NCI-H2171 treated with DMSO at 0.1 percent for 48 hours (cell line): ENCODE measurements around the gene LY86.

Experiments used
- DNase-seq: peaks from one replicate; lab custom pipeline; 2025; lab: John Stamatoyannopoulos, UW

Gene LY86

GRCh38 chr6:6588064-6588923, at the start of gene LY86:
Gene LY86, plus strand, starts transcription at chr6:6588720. Its CDS starts 15 bp downstream, at chr6:6588735.
- no peak for DNase-seq

GRCh38 chr6:6539036-6539435, 49.5 kb upstream of the LY86 start:
- DNase-seq = no peak

- DNase-seq = no peak
These were observed 46.2 kb upstream of the LY86 start for GRCh38 chr6:6542357-6542756.

- no peak for DNase-seq
These were observed 45.2 kb upstream of the LY86 start for GRCh38 chr6:6543181-6543879.

GRCh38 chr6:6545616-6546317, 42.8 kb upstream of the LY86 start:
- no peak for DNase-seq

GRCh38 chr6:6546318-6547109, 42.0 kb upstream of the LY86 start:
- no peak for DNase-seq

GRCh38 chr6:6547110-6547879, 41.2 kb upstream of the LY86 start:
- DNase-seq = peak; percentile 75

- peak; percentile 78 for DNase-seq
These were observed 32.3 kb upstream of the LY86 start for GRCh38 chr6:6556161-6556737.

- DNase-seq = peak; percentile 72
These were observed 31.6 kb upstream of the LY86 start for GRCh38 chr6:6556738-6557503.

GRCh38 chr6:6557504-6557839, 31.0 kb upstream of the LY86 start:
- no peak for DNase-seq

- peak; percentile 52 for DNase-seq
These were observed 30.6 kb upstream of the LY86 start for GRCh38 chr6:6557886-6558285.

GRCh38 chr6:6559994-6560570, 28.4 kb upstream of the LY86 start:
- DNase-seq = no peak

GRCh38 chr6:6560909-6561308, 27.6 kb upstream of the LY86 start:
- DNase-seq = no peak

- no peak for DNase-seq
These were observed 24.4 kb upstream of the LY86 start for GRCh38 chr6:6564154-6564553.

- DNase-seq = peak; percentile 47
These were observed 23.5 kb upstream of the LY86 start for GRCh38 chr6:6565069-6565468.

- DNase-seq = peak; percentile 45
These were observed 23.0 kb upstream of the LY86 start for GRCh38 chr6:6565488-6565887.

GRCh38 chr6:6566766-6567165, 21.8 kb upstream of the LY86 start:
- no peak for DNase-seq

- peak; percentile 20 for DNase-seq
These were observed 19.3 kb upstream of the LY86 start for GRCh38 chr6:6569096-6569810.

- no peak for DNase-seq
These were observed 18.7 kb upstream of the LY86 start for GRCh38 chr6:6569811-6570164.
